Mucosa of descending colon (tissue), 3 donors: ENCODE results near the gene ST3GAL4. TPM values are rescaled to one million over a fixed set of nuclear protein-coding genes. Genes with fewer than 3 reads are reported as not detected.

ENCODE experiments used
- ATAC-seq: fragments of 200-7000 bp; cut with Tn5 transposase; one replicate; pipeline ENCODE4 v1.9.1; 2020; ENCODE audit warnings: mild to moderate bottlenecking, moderate library complexity
- DNase-seq, 3 donors: peaks; one replicate each; pipeline ENCODE4 v3.0.0-alpha.2; 2020
- H3K36me3 ChIP-seq: fragments of 200-600 bp; one replicate; pipeline ENCODE4 v1.8.0; 2021; ENCODE audit warnings: low read depth, mild to moderate bottlenecking
- H3K4me1 ChIP-seq: fragments of 200-600 bp; one replicate; pipeline ENCODE4 v1.8.0; 2021; ENCODE audit warnings: low read depth, mild to moderate bottlenecking
- H3K4me3 ChIP-seq: fragments of 200-600 bp; one replicate; pipeline ENCODE4 v1.8.0; 2021; ENCODE audit warnings: mild to moderate bottlenecking
- H3K9me3 ChIP-seq: fragments of 200-600 bp; one replicate; pipeline ENCODE4 v1.8.0; 2021; ENCODE audit warnings: mild to moderate bottlenecking
- CTCF ChIP-seq: fragments of 200-600 bp; IDR thresholded peaks from one replicate; pipeline ENCODE4 v1.8.0; 2022; ENCODE audit warnings: antibody characterized with exemption, mild to moderate bottlenecking
- intact Hi-C, 2 donors: fragments of 100-400 bp; cut with DNase I in 1 of 2; cut with micrococcal nuclease in 1 of 2; formaldehyde crosslinking; loops; one replicate each; pipeline versions ENCODE4 v1.11.0 to v1.11.1; 2022; cut with DNase I, micrococcal nuclease
- total RNA-seq, 3 donors: library from RNA; stranded (reverse); fragmentation: NEBNext Ultra II Directional in 2 of 3; extraction: Animal tissue kit (Norgen Biotek cat#: 25700) in 2 of 3; gene quantifications; one replicate each; pipeline versions ENCODE4 v1.2.1 to v1.2.4, GENCODE V29; 2021 to 2023
- donor health status: DM: no; HTN: no; CAD: no; lungs with moderate emphysema.
- donor health status: DM: no; HTN: no; CAD: no.
- donor health status: DM: no; HTN: yes; CAD: no.

The ST3GAL4 gene
- total RNA-seq, 3 donors from 2014 or later = 94.7 to 460 (median 217) TPM

- DNase-seq = peak in 1 of 3 donors; percentile 1
- Histone ChIP-seq H3K4me1 (peaks cover 35% of the 10 kb centered on the region), H3K9me3 (no peaks in the 10 kb centered on the region), H3K4me3 (no peak overlapping the region), H3K36me3 (no peaks in the 10 kb centered on the region)
- ATAC-seq = no peak
- TF ChIP-seq CTCF = no peak
- intact Hi-C loops = no loop called here
Measured at GRCh38 chr11:126422446-126422845, 67.0 kb downstream of the ST3GAL4 start.

- peaks cover 35% of the 10 kb centered on the region for H3K4me1 ChIP-seq
- DNase-seq = peak in 1 of 3 donors; percentile 71
- intact Hi-C loops = no loop called here
- H3K4me3 ChIP-seq = no peak overlapping the region
- TF ChIP-seq CTCF = no peak
- no peaks in the 10 kb centered on the region for H3K36me3 ChIP-seq
- no peaks in the 10 kb centered on the region for H3K9me3 ChIP-seq
- ATAC-seq = peak; percentile 71
Measured at GRCh38 chr11:126423154-126423553, 67.7 kb downstream of the ST3GAL4 start.

- H3K4me1 ChIP-seq = peaks cover 35% of the 10 kb centered on the region
- DNase-seq (peak in 1 of 3 donors; percentile 29), ATAC-seq (no peak)
- intact Hi-C loops = no loop called here
- no peak overlapping the region for H3K4me3 ChIP-seq
- TF ChIP-seq CTCF = no peak
- no peaks in the 10 kb centered on the region for H3K9me3 ChIP-seq
- no peaks in the 10 kb centered on the region for H3K36me3 ChIP-seq
Measured at GRCh38 chr11:126423743-126424142, 68.3 kb downstream of the ST3GAL4 start.

- intact Hi-C loops = no loop called here
- Histone ChIP-seq H3K4me1 (peaks cover 36% of the 10 kb centered on the region), H3K36me3 (no peaks in the 10 kb centered on the region), H3K9me3 (no peaks in the 10 kb centered on the region), H3K4me3 (no peak overlapping the region)
- TF ChIP-seq CTCF = no peak
- DNase-seq (no peak), ATAC-seq (no peak)
Measured at GRCh38 chr11:126424471-126425039, 69.1 kb downstream of the ST3GAL4 start.

GRCh38 chr11:126426106-126426505 lies 70.6 kb downstream of the ST3GAL4 start:
- intact Hi-C loops = no loop called here
- H3K4me3 ChIP-seq = no peak overlapping the region
- no peaks in the 10 kb centered on the region for H3K9me3 ChIP-seq
- TF ChIP-seq CTCF = no peak
- peak; percentile 37 for ATAC-seq
- DNase-seq = peak in 1 of 3 donors; percentile 55
- H3K4me1 ChIP-seq = peaks cover 45% of the 10 kb centered on the region
- no peaks in the 10 kb centered on the region for H3K36me3 ChIP-seq
